ENCODE data around the gene GBX1.

Gene GBX1

DNA sequence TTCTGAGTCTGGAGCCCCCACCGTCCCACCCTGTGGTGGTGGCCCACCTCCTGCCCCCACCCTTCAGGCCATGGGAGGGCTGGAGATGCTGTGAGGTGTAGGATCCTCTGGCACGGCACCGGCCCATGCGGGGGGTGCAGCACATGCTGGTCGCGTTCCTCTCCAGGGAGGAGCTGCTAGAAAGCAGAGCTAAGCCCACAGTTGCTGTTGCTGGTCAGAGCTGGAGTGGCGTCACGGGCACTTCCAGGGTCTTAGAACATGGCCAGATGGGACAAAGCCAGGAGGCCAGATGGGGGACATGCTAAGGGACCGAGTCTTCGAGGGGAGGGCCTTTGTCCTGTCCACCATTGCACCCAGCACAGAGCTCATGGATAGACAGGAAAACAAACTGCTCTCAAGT, 59.6 kb downstream of the GBX1 start:
- Histone ChIP-seq H3K79me2 (ENCODE audit: control insufficient read depth, low read length) (no peaks in the 10 kb centered on the region), H3K36me3 (ENCODE audit: control insufficient read depth, low read length) (no peaks in the 10 kb centered on the region), H3K27ac (ENCODE audit: low read depth, low read length) (no peak overlapping the region), H3K4me2 (ENCODE audit: low read length) (no peak overlapping the region), H3K27me3 (ENCODE audit: control insufficient read depth, low read length) (peaks cover 35% of the 10 kb centered on the region), H3K9me3 (ENCODE audit: control insufficient read depth, insufficient read depth, low read length) (no peaks in the 10 kb centered on the region), H3F3A (ENCODE audit: control insufficient read depth, insufficient read depth) (no peaks in the 10 kb centered on the region), H3K9me2 (replicated peaks; ENCODE audit: control insufficient read depth, low read length) (no peaks in the 10 kb centered on the region), H3K4me3 (ENCODE audit: low read length) (no peak overlapping the region), H4K20me1 (ENCODE audit: control insufficient read depth, insufficient read depth, low read depth, low read length) (no peaks in the 10 kb centered on the region), H3K4me1 (ENCODE audit: control insufficient read depth, low read length) (no peaks in the 10 kb centered on the region)
- no peak for TF ChIP-seq EZH2phosphoT487 (IDR thresholded peaks at IDR 0.05; ENCODE audit: borderline replicate concordance, low read length)
- TF ChIP-seq, protein P1, sequence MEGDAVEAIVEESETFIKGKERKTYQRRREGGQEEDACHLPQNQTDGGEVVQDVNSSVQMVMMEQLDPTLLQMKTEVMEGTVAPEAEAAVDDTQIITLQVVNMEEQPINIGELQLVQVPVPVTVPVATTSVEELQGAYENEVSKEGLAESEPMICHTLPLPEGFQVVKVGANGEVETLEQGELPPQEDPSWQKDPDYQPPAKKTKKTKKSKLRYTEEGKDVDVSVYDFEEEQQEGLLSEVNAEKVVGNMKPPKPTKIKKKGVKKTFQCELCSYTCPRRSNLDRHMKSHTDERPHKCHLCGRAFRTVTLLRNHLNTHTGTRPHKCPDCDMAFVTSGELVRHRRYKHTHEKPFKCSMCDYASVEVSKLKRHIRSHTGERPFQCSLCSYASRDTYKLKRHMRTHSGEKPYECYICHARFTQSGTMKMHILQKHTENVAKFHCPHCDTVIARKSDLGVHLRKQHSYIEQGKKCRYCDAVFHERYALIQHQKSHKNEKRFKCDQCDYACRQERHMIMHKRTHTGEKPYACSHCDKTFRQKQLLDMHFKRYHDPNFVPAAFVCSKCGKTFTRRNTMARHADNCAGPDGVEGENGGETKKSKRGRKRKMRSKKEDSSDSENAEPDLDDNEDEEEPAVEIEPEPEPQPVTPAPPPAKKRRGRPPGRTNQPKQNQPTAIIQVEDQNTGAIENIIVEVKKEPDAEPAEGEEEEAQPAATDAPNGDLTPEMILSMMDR (IDR thresholded peaks at IDR 0.05; ENCODE audit: low read depth, low read length, poor library complexity, severe bottlenecking): no peak

GRCh38 chr7:151104411-151105235, 62.9 kb downstream of the GBX1 start:
- Histone ChIP-seq H3K9me2 (replicated peaks; ENCODE audit: control insufficient read depth, low read length) (no peaks in the 10 kb centered on the region), H3K4me1 (ENCODE audit: control insufficient read depth, low read length) (no peaks in the 10 kb centered on the region), H3K9me3 (ENCODE audit: control insufficient read depth, insufficient read depth, low read length) (no peaks in the 10 kb centered on the region), H4K20me1 (ENCODE audit: control insufficient read depth, insufficient read depth, low read depth, low read length) (0 out of 2 replicates have a peak, but pooled peaks cover 6% of the 10 kb centered on the region), H3F3A (ENCODE audit: control insufficient read depth, insufficient read depth) (no peaks in the 10 kb centered on the region), H3K27me3 (ENCODE audit: control insufficient read depth, low read length) (peaks cover 22% of the 10 kb centered on the region), H3K4me2 (ENCODE audit: low read length) (no peak overlapping the region), H3K36me3 (ENCODE audit: control insufficient read depth, low read length) (no peaks in the 10 kb centered on the region), H3K27ac (ENCODE audit: low read depth, low read length) (no peak overlapping the region), H3K79me2 (ENCODE audit: control insufficient read depth, low read length) (no peaks in the 10 kb centered on the region), H3K4me3 (ENCODE audit: low read length) (no peak overlapping the region)
- TF ChIP-seq, protein P1 (IDR thresholded peaks at IDR 0.05; ENCODE audit: low read depth, low read length, poor library complexity, severe bottlenecking): no peak
- no peak for TF ChIP-seq EZH2phosphoT487 (IDR thresholded peaks at IDR 0.05; ENCODE audit: borderline replicate concordance, low read length)

GRCh38 chr7:151103973-151104372, 63.5 kb downstream of the GBX1 start:
- Histone ChIP-seq H3K79me2 (ENCODE audit: control insufficient read depth, low read length) (no peaks in the 10 kb centered on the region), H3F3A (ENCODE audit: control insufficient read depth, insufficient read depth) (no peaks in the 10 kb centered on the region), H3K4me2 (ENCODE audit: low read length) (no peak overlapping the region), H3K4me1 (ENCODE audit: control insufficient read depth, low read length) (no peaks in the 10 kb centered on the region), H3K27ac (ENCODE audit: low read depth, low read length) (no peak overlapping the region), H3K9me3 (ENCODE audit: control insufficient read depth, insufficient read depth, low read length) (no peaks in the 10 kb centered on the region), H3K27me3 (ENCODE audit: control insufficient read depth, low read length) (peaks cover 22% of the 10 kb centered on the region), H3K9me2 (replicated peaks; ENCODE audit: control insufficient read depth, low read length) (no peaks in the 10 kb centered on the region), H3K36me3 (ENCODE audit: control insufficient read depth, low read length) (no peaks in the 10 kb centered on the region), H4K20me1 (ENCODE audit: control insufficient read depth, insufficient read depth, low read depth, low read length) (0 out of 2 replicates have a peak, but pooled peaks cover 6% of the 10 kb centered on the region), H3K4me3 (ENCODE audit: low read length) (no peak overlapping the region)
- TF ChIP-seq EZH2phosphoT487 (IDR thresholded peaks at IDR 0.05; ENCODE audit: borderline replicate concordance, low read length): no peak
- TF ChIP-seq, protein P1 (IDR thresholded peaks at IDR 0.05; ENCODE audit: low read depth, low read length, poor library complexity, severe bottlenecking): no peak

Data from DOHH2 (cell line).